ENCODE data around the gene B9D1.

Gene B9D1

DNA sequence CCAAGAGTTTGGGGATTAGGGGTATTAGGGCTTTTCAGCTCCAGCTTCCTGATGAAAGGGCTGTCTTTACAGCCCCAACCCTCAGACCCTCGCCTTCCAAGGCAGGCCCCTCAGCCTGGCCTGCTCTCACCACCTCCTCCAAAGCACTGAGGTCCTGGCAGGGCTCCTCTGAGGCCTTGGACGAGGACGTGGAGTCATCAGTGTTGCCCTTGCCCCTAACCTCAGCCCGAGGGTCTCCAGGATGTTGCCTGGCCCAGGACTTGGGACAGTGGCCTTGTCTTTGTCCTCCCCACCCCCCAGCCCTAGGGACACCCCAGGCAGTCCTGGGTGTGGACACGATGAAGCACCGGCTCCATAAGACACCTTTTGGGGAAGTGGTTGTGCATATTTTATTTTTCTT is 28.2 kb downstream of the B9D1 start:
- DNase-seq: no peak

DNA sequence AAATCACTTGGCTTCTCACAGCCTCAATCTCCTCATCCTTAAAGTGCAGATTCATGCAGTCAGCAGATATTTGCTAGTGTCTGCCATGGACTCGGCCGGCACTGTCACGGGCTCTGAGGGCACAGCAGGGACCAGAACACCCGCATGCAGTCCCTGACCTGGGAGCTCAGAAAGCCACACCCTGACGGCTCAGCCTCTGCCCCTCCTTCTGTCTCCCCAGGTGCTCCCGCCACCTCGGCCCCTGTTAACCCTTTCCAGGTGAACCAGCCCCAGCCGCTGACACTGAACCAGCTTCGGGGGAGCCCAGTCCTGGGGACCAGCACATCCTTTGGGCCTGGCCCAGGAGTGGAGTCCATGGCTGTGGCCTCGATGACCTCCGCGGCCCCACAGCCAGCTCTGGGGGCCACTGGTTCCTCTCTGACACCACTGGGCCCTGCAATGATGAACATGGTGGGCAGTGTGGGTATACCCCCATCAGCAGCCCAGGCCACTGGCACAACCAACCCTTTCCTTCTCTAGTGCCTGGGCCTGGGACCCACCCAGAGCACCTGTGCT is 28.7 kb downstream of the B9D1 start:
- DNase-seq: no peak

DNA sequence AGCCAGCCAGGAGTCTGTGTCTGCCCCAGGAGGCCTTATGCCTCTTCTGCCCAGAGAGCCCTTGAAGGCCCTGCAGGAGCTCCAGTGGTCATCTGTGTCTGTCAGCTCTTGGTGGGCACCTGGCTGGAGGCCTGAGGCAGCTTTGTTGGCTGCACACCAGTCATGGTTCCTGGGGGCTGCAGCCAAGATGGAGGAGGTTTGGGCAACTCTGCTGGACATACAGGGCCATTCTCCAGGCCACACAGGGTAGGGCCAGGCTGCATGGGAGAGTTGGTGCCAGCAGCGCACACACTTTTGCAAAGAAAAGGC is 29.4 kb downstream of the B9D1 start:
- no peak for DNase-seq

DNA sequence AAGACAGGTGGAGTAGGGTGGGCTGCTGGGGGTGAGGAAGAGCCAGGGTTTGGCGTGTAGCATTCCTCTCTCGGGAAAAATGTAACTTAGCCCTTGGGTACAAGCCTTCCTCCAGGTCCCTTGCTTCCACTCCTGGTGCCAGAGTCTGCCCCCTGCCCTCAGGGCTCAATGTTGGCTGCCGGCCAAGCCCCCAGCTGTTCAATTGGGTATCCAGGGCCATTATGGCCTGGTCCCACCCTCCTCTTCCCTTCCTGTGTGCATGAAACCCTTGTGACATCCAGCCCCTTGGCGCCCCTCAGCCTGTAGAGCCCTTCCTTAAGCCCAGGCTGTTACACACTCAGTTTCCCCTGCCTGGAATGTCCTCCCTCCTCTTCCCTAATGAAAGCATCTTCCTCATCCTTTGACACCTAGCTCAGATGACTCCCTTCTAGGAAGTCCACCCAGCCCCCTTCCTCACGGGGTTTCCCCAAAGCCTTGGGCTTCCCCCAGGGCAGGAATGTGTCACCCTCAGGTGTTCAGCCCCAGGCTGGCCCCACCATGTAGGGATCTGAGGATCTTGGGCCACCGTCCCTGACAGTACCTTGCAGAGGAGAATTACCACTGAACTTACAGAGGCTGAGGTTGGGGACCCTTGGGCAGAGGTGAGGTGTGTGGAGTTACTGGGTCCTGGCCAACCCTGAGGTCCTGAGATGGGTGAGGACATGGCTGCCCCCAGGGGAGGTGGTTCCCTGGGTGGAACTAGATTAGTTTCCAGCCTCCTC is 30.0 kb downstream of the B9D1 start:
- DNase-seq: no peak

DNA sequence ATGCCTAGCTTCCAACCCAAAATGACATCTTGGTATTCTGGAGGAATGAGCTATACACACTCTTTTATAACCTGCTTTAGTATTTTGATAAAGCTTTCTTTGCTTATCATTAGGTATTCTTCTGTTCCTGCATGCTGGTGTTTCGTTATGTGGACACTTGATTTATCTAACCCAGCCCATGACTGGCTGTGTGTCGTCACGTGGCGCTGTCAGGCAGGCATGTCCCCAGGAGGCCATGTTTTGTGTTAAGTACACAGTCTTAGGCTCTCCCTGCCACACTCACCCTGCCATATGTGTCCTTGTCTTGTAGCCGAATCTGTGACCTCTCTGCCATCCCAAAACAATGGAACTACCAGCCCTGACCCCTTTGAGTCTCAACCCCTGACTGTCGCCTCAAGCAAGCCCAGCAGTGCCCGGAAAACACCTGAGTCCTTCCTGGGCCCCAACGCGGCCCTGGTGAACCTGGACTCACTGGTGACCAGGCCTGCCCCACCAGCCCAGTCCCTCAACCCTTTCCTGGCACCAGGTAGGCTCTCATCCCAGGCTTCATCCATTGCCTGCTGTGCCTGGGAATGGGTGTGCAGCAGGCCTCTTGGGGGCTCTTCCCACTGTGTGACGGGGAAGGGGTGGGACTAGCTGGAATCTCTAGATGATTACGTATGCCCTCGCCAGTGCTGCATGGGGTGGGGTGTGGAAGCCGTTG is 30.8 kb downstream of the B9D1 start:
- DNase-seq: no peak

DNA sequence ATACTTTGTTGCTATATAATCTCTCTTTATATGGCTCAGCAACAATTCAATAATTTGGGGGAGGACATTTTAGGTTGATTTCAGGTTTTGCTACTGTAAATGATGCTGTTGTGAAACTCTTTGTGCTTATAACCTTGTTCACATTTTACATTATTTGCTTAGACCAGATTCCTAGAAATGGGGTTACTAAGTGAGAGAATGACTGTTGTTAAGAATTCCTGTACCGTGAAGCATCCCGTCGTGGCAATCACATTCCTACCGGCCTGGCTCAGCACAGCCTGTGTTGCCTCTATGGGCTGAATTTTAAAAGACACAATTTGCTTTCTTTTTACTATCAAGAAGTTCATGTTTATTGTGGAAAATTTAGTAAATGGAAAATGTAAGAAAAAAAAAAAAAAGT is 31.4 kb downstream of the B9D1 start:
- DNase-seq: no peak

DNA sequence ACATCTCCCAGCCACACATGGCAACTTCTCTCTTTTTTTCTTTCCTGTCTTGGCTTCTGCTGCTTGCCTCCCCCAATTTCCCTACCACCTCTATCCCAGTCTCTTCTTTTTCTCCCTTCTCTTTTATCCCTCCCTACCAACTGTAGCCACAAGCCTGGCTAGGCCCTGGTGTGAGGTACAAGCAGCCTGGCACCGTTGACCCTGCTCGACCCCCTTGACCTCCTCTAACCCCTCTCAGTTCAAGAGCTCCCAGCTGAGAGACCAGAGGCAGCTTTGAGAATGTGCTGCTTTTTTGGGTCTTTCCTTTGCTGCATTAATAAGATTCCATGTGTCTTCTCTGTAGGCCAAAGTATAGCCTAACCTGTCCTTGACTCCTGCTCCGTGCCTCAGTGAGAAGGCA is 32.3 kb downstream of the B9D1 start:
- no peak for DNase-seq

DNA sequence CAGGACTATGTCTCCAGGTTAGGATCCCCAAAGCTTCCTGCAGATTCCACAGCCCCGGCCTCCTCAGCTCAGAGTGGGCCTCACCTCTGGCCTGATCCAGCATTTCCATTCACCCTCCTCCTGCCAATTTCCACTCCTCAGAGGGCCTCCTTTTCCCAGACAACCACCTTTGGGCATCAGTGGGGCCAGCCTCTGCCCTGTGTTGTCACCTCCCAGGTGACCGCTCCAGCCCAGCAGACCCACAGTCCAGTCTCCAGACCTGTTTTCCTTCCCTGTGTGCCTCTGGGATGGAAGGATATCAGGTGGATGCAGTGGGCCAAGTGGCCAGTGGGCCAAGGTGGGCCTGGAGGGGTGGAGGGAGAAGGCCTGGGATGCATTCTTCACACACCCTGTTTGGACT is 32.7 kb downstream of the B9D1 start:
- no peak for DNase-seq

DNA sequence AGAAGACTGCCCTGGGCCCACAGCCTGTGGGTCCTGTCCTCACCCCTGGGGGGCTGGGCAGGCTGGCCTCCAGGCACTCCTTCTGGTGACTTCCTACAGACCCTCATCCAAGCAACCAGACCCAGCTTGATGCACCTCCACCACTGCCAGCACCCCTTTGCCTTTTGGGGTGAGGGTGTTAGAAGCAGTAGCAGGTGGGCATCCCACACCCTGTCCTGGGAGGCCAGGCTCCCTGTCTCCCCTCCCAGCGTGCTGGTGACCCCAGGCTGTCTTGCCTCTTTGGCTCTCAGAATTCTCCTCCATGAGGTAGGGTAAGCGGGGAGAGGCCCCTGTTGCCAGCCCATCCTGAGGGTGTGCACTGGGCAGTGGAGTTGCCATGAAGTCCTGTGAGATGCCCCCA is 33.4 kb downstream of the B9D1 start:
- DNase-seq: no peak

DNA sequence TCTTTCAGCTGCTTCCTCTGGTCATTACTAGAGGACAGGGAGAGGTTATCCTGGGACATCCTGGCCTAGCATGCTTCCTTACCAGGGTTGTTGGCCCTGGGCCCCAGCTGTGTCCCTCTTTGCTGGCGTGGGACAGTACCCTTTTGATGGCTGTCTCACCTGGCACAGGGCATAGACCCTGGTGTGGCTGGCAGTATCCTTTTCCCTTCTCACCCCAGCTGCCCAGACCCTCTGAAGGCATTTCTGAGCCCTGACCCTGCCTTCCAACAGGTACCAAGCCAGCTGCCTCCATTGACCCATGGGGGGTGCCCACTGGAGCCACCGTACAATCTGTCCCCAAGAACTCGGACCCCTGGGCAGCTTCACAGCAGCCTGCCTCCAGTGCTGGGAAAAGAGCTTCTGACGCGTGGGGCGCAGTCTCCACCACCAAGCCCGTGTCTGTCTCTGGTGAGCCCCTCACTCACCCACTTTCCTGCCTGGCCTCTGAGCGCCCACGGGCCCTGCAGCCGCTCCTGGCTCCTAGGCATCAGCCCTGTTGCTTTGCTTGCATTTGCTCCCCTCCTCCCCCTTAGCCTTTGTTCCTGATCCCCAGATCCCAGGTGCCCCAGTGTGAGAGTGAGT is 34.0 kb downstream of the B9D1 start:
- no peak for DNase-seq

DNA sequence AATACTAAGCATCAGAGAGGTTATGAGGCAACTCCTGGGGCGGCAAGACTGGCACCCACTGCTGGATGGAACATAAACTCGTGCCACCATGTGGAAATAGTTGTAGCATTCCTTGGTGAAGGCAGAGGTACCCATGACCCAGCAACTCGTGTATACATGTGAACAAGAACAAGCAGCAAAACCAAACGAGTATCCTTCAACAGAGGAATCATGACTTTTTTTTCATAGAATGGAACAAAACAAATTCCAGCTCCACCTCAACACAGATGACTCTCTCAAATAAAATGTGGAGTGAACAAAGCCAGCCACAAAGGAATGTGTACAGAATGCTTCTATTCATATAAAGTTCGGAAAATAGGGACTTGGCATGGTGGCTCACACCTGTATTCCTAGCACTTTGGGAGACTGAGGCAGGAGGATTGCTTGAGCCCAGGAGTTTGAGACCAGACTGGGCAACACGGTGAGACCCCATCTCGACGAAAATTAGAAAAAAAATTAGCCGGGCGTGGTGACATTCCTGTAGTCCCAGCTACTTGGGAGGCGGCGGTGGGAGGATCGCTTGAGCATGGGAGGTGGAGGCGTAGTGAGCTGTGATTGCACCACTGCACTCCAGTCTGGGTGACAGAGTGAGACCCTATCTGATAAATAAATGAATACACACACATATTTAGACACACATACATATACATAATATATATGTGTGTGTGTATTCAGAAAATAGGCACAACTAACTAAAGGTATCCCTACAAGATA is 35.3 kb downstream of the B9D1 start:
- no peak for DNase-seq

DNA sequence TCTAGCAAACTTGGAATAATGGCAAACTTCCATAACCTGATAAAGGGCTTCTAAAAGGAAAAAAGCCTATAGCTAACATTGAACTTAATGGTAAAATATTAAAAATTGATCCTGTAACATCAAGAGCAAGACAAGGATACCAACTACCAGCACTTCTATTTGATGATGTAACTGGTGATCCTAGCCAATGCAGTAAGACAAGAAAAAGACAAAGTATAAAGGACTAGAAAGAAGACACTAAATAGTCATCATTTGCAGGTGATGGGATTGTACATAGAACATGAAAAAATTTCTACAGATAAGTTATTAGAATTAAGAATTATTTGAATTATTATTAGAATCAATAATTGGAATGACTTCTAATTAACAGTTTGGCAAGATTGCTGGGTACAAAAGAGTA is 37.0 kb downstream of the B9D1 start:
- no peak for DNase-seq

DNA sequence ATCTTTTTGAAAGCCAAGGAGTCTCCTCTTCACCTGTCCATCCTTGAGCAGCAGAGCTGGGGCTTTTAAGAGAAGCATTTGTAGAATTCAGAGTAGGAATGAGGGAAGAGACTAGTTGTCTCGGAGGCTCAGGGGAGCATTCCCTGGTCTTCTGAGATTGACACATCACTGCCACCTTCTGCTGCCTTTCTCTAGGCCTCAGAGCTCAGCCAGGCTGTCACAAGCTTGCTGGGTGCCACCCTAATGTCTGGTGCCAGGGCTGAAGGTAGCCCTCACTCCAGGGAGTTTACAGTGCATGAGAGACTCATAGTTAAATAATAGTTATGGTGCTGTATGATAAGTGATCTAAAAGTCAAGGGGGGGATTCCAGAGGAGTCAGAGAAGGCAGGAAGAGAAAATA is 39.7 kb downstream of the B9D1 start:
- no peak for DNase-seq

DNA sequence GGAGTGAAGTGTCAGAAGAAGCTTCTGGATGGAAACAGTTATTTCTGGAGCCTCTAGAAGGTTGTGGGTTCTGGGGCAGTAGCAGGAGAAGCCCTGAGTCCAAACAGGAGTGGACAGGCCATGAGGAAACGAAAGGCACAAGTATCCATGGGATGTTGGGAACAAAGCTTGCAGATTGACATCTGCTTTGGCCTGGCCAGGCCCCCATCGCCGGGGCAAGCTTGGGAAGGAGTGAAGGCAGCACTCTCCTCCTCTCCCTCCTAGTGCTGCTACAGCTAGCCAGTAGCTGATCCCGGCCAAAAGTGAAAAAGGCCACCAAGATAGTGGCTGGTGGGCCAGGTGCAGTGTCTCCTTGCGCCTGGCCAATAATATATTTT is 40.4 kb downstream of the B9D1 start:
- DNase-seq: no peak

DNA sequence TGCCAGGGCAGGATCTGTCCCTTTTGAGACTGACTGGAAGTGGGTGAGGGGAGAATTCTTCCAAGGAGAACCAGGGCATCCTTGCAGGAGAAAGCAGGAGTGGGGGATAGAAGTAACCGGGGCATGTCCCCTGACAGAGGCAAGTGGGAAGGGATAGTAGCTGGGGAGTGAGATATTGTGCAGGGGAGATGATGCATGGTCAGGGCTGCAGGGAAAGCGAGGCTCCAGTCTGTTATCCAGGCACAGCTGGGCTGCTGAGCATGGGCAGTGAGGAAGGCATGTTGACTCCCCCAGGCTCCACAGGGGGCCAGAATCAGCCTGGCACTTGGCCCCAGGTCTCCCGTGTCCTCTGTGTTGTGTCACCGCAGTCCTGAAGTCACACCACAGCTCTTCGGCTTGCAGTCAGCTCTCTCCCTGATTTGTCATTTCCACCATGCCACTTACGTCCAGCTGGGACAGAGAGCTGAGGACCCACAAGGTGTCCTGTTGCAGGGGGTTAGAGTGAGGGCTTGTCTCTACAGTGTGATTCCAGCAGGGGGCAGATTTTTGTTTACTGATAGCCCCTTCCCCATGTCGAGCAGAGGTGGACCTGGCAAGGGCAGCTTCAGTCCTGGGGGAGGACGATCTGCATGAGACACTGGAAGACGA is 40.9 kb downstream of the B9D1 start:
- no peak for DNase-seq

DNA sequence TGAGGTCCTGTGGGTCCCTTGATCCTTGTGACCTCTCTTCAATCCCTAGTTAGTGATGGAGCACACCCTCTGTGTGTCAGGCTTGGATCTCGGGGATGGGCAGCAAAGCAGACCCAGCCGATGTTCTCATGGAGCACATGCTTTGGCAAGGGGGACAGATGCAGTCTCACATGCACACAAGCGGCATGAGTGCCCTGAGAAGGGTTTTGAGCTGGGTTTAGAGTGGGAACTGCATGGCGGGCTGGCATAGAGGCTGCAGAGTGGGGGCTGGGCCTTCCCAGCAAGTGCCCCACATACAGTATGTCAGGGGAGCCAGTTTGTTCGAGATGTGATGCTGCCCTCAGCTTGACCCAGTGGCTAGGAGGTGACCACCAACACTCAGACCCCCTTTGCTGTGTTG is 41.6 kb downstream of the B9D1 start:
- DNase-seq: no peak

DNA sequence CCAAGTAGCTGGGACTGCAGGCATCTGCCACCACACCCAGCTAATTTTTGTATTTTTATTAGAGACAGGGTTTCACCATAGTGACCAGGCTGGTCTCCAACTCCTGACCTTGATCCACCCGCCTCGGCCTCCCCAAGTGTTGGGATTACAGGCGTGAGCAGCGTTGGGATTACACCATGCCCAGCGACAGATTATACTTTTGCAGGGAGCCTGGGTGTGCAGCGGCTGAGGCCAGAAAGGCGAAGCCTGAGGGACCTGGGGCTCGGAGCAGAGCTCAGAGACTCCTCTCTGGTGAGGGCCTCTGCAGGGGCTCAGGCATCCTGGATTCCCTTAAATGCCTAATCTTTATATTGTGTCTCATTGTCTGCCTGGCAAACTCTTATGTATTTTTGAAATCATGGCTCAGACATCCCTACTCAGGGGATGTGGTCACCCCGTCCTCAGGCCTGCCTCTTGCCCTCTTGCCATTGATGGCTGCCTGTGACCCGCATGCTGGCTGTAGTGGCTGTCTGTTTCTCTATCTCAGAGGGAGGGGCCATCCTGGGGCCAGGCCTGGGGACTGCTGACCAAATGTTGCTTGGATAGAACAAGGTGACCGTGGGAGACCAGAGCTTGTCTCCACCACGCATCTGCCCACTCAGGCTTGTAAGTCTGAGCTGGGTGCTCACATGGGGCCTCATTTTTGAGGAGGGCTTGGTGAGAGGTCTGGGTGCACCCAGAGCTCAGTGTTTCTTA is 42.6 kb downstream of the B9D1 start:
- DNase-seq: no peak

DNA sequence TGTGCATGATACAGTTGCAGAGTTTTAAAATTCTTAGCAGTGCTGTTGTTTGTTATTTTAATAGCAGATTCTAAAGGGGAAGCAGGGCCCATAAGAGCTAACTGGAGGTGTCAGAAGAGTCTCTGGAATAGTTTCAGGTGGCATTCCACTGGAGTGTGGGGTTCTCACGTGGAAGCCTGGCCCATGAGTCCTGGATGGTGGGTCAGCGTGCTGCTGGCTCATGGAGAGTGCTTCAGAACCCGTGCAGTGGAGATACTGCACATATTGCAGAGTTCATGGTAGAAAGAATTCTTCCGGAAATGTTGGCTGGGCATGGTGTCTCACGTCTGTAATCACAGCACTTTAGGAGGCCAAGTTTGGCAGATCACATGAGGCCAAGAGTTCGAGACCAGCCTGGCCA is 43.9 kb downstream of the B9D1 start:
- no peak for DNase-seq

DNA sequence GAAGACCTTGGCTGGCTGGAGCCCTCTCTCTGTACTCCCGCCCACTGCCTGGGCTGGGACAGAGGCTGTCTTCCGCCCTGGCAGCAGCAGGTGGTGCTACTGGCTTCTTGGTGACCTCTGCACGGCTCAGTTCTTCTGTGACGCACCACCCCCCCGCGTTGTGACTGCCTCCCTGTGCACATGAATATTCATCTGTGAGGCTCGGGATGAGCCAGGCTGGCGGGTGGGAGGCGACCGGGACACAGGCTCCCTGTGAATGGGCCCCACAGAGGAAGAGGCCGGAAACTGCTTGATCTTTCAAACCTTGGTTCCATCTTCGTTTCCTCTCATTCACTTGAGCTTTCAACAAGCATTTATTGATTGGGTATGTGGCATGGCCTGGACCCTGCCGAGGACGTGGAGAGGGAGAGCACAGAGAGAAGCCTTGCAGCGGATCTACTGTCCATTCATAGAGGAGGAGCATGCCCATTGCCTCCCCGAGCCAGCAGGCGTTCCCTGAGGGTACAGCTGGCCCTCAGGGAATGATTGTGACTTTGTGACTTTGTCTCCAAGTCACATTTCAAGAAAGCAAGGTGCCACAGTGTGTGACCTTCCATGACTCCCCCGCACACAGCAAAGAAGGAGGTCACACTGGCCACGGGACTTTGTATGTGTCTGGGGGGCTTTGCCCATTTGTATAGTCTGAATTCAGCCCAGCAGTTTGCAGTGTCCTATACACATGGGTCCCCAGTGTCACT is 45.0 kb downstream of the B9D1 start:
- DNase-seq: no peak

DNA sequence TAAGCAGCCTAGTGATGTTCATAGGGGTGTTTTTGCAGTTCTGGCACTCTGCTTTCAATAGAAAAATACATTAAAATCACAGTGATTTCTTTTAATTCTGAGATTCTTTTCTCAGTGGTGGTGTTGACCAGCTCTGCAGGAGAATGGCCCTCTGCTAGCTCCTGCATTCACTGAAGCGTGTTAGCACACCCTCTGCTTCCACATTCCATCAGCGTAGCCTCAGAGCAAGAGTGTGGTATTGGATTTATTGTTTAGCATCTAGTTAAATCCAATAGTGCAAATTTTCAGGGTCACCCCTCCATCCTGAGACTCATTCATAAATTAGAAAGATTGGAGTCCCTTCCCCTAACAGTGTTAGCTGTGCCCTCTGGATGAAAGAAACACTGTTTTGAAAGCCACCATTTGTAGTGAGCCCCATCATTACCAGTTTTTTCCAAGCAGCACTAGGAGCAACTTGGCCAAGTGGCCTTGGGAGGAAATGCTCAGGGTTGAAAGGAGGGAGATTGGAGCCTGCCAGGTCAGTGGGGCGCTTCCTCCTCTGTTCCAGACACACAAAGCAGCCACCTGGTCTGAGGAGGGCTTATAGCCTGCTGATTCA is 45.7 kb downstream of the B9D1 start:
- no peak for DNase-seq

DNA sequence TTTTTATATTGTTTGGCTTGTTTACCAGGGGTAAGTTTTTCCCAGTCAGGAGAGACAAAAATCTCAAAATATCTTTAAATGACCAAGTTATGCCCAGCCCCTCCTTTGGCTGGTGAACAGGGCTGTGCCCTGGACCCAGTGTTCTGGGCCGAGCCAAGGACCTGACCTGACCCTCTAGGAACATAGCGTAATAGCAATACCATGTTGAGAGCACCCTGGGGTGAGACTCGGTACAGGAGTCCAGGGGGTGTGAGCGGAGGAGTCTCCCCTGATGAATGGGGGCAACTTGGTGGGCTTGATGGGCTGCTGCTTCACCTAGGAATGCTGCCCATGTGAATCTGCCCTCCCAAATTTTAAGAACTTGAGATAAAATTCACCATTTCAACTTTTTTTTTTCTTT is 47.4 kb downstream of the B9D1 start:
- no peak for DNase-seq

All from CD4-positive, alpha-beta T cell treated with Interleukin-6 for 4 hours (primary cell).